MCF 10A (cell line): ENCODE measurements around the gene MRNIP. TPM values are rescaled to one million over a fixed set of nuclear protein-coding genes. Genes with fewer than 3 reads are reported as not detected.

Experiments
- BruUV-seq: library from RNA; stranded (reverse); fragments of 400-500 nt; replicated peaks from 2 replicates; lab custom pipeline; 2021; lab: Mats Ljungman, UMichigan
- CTCF ChIA-PET: fragments of 300-600 bp; sonication (Branson Sonifier 250); formaldehyde crosslinking; extraction: SDS; loops from one replicate; lab custom pipeline; 2021; ENCODE audit warnings: antibody characterized with exemption, inconsistent platforms; lab: Yijun Ruan, JAX
- POLR2A ChIA-PET: fragments of 300-600, 350-650 bp; sonication (Branson Sonifier 250); formaldehyde crosslinking; extraction: SDS; loops from one replicate; lab custom pipeline; 2020; ENCODE audit warnings: antibody characterized with exemption, inconsistent platforms; lab: Yijun Ruan, JAX
- DNase-seq: peaks from one replicate; pipeline ENCODE4 v3.0.0-alpha.2; 2018; ENCODE audit not compliant: unreplicated experiment
- H3K27ac Mint-ChIP-seq: one replicate; pipeline ENCODE4 v1.8.0; 2022; ENCODE audit warnings: mild to moderate bottlenecking, low read depth, mixed read lengths; ENCODE audit not compliant: unreplicated experiment
- H3K27me3 Mint-ChIP-seq: one replicate; pipeline ENCODE4 v1.8.0; 2022; ENCODE audit warnings: mixed read lengths; ENCODE audit not compliant: insufficient read depth, unreplicated experiment
- H3K36me3 Mint-ChIP-seq: one replicate; pipeline ENCODE4 v1.8.0; 2022; ENCODE audit warnings: mild to moderate bottlenecking, moderate library complexity, mixed read lengths; ENCODE audit not compliant: insufficient read depth, unreplicated experiment
- H3K4me1 Mint-ChIP-seq: one replicate; pipeline ENCODE4 v1.8.0; 2022; ENCODE audit warnings: mixed read lengths; ENCODE audit not compliant: insufficient read depth, unreplicated experiment
- H3K4me3 Mint-ChIP-seq: one replicate; pipeline ENCODE4 v1.8.0; 2022; ENCODE audit warnings: mild to moderate bottlenecking, moderate library complexity, mixed read lengths; ENCODE audit not compliant: unreplicated experiment
- H3K9me3 Mint-ChIP-seq: one replicate; pipeline ENCODE4 v1.8.0; 2022; ENCODE audit warnings: mixed read lengths; ENCODE audit not compliant: unreplicated experiment
- intact Hi-C: fragments of 100-400 bp; cut with micrococcal nuclease; formaldehyde crosslinking; loops from 2 replicates; pipeline ENCODE4 v1.14.1; 2022
- total RNA-seq: library from RNA; stranded (reverse); gene quantifications from 2 replicates; pipeline ENCODE4 v1.2.3, GENCODE V29; 2022
- TF ChIP-seq, protein P1 (sequence below): fragments of 200-600 bp; IDR thresholded peaks from one replicate; pipeline ENCODE4 v1.8.0; 2022; ENCODE audit warnings: antibody characterized with exemption, mild to moderate bottlenecking; ENCODE audit not compliant: unreplicated experiment

Gene MRNIP
- total RNA-seq, 1 experiment from 2014 or later = 42.8 TPM

DNA sequence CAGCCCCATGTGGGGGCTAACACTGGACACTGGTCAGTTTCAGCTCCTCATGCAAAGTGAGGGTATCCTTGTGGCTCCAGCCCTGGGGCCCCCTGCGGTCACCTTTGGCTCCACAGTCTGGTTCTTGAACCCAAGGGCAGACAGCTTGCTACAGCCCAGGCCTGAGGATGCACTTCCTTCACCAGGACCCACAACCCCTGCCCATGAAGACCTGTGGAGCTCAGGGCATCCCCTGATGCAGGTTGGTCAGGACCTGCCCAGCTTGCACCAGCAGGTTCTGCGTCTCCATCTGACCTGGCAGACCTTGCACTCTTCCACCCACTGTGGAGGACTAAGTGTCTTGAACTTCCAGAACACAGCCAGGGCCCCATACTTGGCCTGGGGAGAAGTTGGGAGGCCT, 3.7 kb upstream of the MRNIP start:
- TF ChIP-seq, protein P1, sequence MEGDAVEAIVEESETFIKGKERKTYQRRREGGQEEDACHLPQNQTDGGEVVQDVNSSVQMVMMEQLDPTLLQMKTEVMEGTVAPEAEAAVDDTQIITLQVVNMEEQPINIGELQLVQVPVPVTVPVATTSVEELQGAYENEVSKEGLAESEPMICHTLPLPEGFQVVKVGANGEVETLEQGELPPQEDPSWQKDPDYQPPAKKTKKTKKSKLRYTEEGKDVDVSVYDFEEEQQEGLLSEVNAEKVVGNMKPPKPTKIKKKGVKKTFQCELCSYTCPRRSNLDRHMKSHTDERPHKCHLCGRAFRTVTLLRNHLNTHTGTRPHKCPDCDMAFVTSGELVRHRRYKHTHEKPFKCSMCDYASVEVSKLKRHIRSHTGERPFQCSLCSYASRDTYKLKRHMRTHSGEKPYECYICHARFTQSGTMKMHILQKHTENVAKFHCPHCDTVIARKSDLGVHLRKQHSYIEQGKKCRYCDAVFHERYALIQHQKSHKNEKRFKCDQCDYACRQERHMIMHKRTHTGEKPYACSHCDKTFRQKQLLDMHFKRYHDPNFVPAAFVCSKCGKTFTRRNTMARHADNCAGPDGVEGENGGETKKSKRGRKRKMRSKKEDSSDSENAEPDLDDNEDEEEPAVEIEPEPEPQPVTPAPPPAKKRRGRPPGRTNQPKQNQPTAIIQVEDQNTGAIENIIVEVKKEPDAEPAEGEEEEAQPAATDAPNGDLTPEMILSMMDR = no peak
- Mint-ChIP-seq H3K9me3 (no peaks in the 10 kb centered on the region), H3K4me3 (no peak overlapping the region), H3K27ac (no peak overlapping the region), H3K27me3 (no peaks in the 10 kb centered on the region), H3K36me3 (peaks cover 48% of the 10 kb centered on the region), H3K4me1 (peaks cover 17% of the 10 kb centered on the region)
- no peak for DNase-seq
- BruUV-seq = TSS peak; percentile 22
- POLR2A ChIA-PET = interaction anchor here (0.9 to 3.2 kb wide), 7 partner anchors 8 to 52 kb away, joined by 3 to 18 read pairs (median 6); partner anchors contain the start of gene SQSTM1
- intact Hi-C loops = no loop called here
- CTCF ChIA-PET = interaction anchor here (0.9 kb wide), 1 partner anchor 45 kb away, joined by 3 read pairs; no protein-coding TSS in a partner anchor

- intact Hi-C loops = no loop called here
- POLR2A ChIA-PET = interaction anchor here (1.1 to 3.2 kb wide), 3 partner anchors 10 to 239 kb away, joined by 3 to 18 read pairs (median 9); no protein-coding TSS in a partner anchor
- H3K27me3 Mint-ChIP-seq = no peaks in the 10 kb centered on the region
- CTCF ChIA-PET = interaction anchor here (0.7 to 1.8 kb wide), 3 partner anchors 9 to 46 kb away, joined by 3 to 4 read pairs (median 3); no protein-coding TSS in a partner anchor
- BruUV-seq = no TSS peak
- peak overlapping the region; percentile 94 for H3K4me3 Mint-ChIP-seq
- H3K27ac Mint-ChIP-seq = peak overlapping the region; percentile 8
- no peak for DNase-seq
- H3K4me1 Mint-ChIP-seq = peaks cover 15% of the 10 kb centered on the region
- TF ChIP-seq, protein P1 = no peak
- no peaks in the 10 kb centered on the region for H3K9me3 Mint-ChIP-seq
- H3K36me3 Mint-ChIP-seq = peaks cover 31% of the 10 kb centered on the region
Measured at GRCh38 chr5:179860301-179860700, 1.7 kb upstream of the MRNIP start.

- ChIA-PET CTCF (interaction anchor here (0.7 to 1.1 kb wide), 4 partner anchors 15 to 76 kb away, joined by 3 to 6 read pairs (median 4); no protein-coding TSS in a partner anchor), POLR2A (interaction anchor here (0.5 to 5.3 kb wide), 17 partner anchors 8 to 235 kb away, joined by 3 to 42 read pairs (median 4); partner anchors contain the start of genes HNRNPH1 and SQSTM1)
- TSS peak; percentile 9 for BruUV-seq
- no peaks in the 10 kb centered on the region for H3K9me3 Mint-ChIP-seq
- no peaks in the 10 kb centered on the region for H3K27me3 Mint-ChIP-seq
- intact Hi-C loops = loop anchor here (1.0 to 5.0 kb wide), 3 partner anchors 37 to 95 kb away; partner anchors contain the start of genes MGAT4B and SQSTM1
- TF ChIP-seq, protein P1 = no peak
- peak; percentile 65 for DNase-seq
- H3K4me1 Mint-ChIP-seq = peaks cover 11% of the 10 kb centered on the region
- H3K4me3 Mint-ChIP-seq = peak overlapping the region; percentile 94
- peaks cover 14% of the 10 kb centered on the region for H3K36me3 Mint-ChIP-seq
- peak overlapping the region; percentile 83 for H3K27ac Mint-ChIP-seq
Measured at GRCh38 chr5:179858241-179858585, 404 bp downstream of the MRNIP start.

DNA sequence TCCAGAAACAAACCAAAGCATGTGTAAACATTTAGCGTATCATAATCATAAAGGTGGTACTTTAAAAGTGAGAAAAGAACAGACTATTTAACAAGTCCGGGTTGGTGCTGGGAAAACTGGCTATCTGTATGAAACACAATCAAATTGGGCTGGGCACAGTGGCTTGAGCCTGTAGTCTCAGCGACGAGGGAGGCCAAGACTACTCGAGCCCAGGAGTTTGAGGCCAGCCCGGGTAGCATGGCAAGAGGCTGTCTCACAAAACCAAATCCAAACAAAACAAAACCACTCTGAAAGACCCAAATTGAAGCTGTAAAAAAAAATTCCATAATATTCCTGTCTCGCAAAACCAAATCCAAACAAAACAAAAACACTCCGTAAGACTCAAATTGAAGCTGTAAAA, 4.3 kb downstream of the MRNIP start:
- Mint-ChIP-seq H3K9me3 (no peaks in the 10 kb centered on the region), H3K36me3 (peaks cover 6% of the 10 kb centered on the region), H3K4me3 (no peak overlapping the region), H3K27ac (no peak overlapping the region), H3K4me1 (no peaks in the 10 kb centered on the region), H3K27me3 (no peaks in the 10 kb centered on the region)
- ChIA-PET CTCF (interaction anchor here (0.7 kb wide), 1 partner anchor 58 kb away, joined by 3 read pairs; no protein-coding TSS in a partner anchor), POLR2A (interaction anchor here (0.7 to 5.3 kb wide), 5 partner anchors 9 to 52 kb away, joined by 3 to 42 read pairs (median 4); no protein-coding TSS in a partner anchor)
- BruUV-seq = no TSS peak
- TF ChIP-seq, protein P1 = no peak
- DNase-seq = no peak
- intact Hi-C loops = no loop called here
